Bone marrow (tissue), 2 donors: ENCODE measurements around the gene LYRM9.
A peak's percentile ranks its signal among the peaks of the same experiment; 100 is the strongest.
"Not testable (repeated sequence)": the region's sequence is repeated elsewhere in the genome, so short reads cannot be mapped to it uniquely, and the experiment has no call there.

ENCODE experiments used
- DNase-seq, 2 donors: peaks; one replicate each; lab custom pipeline; 2025; lab: John Stamatoyannopoulos, UW

Gene LYRM9

DNA sequence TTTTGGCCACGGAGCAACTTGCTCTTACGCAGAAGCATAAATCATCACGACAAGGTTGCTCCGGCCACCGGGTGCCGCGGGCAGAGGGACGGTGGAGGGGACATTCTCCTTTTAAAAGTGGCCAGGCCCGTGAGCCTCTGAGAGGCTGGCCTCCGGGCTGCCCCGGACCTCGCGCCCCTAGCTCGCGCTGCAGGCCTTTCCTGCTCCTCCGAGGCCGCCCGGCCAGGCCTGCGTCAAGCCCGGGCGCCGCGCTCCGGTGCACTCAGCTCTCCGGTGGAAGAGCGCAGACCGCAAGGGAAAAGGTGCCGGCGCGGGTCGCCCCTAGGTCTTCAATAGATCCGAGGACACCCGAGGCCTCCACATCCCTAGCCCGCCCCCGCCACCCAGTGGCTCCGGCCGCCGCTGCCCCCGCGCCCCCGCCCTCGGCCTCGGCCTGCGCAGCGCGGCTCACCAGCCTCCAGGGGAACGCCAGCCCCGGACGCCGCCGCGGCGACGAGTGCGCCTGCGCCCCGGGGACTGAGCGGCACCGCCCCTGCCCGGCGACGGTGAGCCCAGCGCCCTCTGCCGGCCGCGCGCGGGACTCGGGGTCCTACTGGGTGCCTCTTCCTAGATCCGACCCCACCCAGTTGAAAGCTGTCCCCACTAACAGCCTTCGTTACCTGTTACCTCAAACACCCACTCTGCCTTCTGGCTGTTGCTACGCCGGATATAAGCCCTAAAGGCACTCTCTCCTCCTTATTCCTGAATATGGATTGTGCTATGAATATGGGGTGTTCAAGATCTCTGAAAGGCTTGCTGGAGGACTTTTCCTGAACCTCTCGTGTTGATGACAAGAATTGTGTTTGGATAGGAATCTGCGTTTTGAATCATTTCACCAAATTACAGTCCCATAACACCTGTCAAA is at the start of gene LYRM9:
Gene LYRM9 (minus strand): TSS at position 500 of the 904 bp plus-strand sequence. CDS start 10,671 bp downstream, outside the sequence.
- DNase-seq = peak; percentile 60 to 79

DNA sequence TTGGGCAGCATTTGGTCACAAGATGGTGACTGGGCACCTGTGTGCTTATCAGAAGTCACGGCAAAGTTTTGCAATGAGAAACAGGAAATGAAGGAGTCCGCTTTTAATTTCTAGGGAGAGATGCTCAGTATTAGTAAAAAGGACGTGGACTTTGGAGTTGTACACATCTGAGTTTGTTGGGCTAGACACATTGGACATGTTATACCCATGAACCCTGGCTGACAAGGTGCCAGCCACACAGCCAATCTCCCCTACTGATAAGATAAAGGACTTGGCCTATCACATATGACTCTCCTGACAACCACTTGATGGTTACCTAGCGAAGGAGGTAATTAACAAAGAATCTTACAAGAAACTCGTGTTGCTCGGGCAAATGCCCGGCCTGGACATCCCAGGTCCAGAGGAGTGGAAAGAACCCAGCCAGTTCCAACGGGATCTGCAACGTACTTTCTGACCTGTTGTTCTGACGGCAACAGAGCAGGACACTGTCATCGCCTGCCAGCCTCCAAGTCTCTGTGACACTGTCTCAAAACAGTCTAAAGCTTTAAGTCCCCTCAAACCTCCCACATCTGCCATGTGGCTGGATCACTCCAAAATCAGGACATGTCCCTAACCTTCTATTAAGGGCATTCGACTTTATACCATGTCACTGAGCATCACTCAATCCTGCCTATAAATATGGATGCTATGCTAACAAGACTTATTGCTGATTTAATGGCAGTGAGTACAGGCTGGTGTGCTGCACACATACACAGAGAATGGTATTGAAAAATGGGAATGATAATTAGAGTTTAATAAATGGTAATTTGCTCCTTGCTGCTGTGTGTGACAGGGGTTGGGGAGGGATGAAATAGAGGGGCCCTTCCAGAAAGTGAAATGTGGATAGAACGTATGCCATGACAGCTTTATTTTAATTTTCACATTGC is 47.6 kb upstream of the LYRM9 start:
- DNase-seq = no peak

DNA sequence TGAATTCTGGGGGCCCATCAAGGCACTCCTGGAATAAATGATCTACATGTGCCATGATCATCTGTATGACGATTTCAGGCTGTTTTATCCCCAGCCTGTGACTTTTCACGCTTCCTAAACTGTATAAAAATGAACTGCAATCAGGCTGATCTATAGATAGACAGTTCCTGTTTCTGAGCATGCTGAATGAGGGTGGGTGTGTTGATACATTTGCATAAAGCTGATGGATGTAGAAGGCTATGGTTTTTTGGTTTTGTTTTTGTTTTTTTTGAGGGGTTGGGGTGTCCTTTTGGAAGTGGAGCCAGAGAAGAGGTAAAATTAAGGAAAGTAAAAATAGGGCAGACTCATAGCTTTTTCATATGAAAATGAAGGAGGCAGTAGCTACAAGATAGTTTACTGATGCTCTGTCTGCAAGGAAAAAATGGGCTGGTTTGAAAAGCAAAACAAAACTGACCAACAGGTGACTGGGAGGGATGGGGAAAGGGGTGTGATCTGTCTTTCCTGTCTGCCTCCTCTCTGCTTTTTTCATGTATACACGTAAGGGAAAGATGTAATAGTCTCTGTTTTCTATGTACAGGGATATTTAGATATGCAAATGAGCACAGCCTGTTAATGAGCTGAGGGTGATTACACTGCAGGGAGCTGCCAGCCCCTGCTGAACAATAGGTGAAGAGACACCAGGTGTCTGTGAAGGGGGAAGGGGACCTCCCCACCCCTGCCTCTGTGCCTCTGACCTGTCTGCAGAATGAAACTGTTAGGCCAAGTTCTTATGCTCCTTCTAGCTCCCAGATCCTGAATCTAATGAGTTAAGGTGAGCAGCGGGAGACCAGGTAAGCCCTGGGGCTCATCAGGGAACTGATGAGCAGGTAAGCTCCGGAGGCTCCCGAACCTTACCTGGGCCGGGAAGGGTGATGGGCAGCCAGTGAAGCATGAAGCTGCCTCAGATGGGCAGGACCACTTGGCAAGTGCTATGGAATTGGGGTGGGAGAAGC is 46.6 kb upstream of the LYRM9 start:
- DNase-seq = no peak

DNA sequence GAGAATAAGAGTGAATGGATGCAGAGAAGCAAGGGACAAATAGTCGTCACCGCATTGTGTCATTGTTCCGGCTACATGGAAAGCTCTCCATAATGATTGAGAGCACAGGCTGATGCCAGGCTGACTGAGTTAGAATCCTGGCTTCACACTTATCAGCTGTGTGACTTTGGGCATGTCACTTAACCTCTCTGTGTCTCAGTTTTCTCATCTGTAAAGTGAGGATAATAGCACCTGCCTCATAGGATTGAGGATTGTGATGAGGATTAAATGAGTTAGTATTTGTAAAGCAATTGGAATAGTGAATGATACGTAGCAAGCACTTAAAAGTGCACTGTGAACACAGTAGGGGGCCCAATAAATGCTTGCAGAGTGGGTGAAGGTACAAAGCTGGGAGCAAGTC is 45.7 kb upstream of the LYRM9 start:
- no peak for DNase-seq

DNA sequence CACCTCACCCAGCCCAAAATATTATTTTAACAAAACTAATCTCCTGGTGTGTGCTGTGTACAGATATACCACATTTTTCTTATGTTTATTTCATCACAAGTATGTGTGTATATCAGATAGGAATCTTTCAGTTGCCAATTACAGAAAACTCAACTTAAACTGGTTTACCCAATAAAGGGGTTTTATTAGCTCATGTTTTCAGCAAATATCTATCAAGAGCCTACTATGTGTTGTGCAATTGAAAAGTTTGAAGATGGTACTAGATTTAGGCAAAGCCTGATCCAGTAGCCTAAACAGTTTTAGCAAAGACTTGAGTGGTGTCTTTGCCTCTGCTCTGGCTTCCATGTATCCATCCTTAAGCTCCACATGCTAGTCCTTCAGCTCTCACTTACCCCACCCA is 45.1 kb upstream of the LYRM9 start:
- no peak for DNase-seq

DNA sequence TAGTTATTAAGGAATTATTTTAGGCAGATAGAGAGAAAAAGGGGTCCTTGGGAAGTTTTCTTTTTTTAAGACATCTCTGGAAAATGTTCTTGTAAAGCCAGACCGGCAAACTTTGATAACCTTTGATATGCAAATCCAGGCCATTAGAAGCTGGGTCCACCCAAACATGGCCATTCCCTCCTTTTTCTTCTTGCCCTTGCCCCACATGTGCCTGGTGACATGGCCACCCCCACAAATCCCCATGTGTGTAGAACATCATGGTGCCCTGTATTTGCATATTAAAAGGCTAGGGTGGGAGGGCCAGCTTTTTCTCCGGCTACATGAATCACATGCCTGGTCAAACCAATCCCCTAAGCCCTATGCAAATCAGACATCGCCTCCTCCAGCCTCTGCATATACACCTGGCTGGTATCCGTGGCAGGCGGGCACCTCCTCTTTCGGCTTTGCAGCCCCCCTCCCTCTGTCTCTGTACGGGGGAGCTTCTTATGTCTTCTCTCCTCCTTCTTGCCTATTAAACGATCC is 43.9 kb upstream of the LYRM9 start:
- DNase-seq = no peak

DNA sequence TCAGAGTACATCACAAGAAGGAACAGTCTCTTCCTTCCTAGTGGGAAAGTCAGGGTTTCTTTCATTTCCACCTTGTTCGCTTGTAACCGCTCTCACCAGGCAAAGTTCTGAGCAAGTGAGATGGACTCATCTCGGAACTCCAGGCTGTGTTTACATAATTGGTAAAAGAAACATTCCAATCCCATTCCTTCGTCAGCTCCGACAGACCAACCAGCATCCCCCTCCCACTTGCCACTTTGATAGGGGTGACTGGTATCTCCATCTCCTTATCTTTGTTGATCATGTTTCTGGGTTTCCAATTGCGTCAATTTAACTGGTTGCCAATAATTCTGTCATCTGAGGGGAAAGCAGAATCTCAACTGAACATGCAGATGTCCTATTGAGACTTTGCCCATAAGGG is 36.8 kb upstream of the LYRM9 start:
- no peak for DNase-seq

DNA sequence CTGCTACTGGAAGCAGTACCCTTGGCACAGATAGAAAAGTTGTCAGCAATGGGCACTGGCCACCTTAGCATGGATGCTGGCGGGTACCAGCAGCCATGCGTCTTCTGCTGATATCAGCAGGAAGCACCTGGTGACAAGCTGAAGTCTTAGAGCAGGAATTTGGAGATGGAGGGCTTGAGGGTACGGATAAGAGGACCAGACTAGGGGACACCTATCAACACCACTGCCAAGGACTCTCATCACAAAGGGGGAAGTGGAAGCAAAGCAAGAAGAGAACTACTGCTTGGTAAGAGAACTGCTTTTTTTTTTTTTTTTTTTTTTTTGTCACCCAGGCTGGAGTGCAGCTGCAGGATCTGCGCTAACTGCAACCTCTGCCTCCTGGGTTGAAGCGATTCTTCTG is 35.4 kb upstream of the LYRM9 start:
- no peak for DNase-seq

DNA sequence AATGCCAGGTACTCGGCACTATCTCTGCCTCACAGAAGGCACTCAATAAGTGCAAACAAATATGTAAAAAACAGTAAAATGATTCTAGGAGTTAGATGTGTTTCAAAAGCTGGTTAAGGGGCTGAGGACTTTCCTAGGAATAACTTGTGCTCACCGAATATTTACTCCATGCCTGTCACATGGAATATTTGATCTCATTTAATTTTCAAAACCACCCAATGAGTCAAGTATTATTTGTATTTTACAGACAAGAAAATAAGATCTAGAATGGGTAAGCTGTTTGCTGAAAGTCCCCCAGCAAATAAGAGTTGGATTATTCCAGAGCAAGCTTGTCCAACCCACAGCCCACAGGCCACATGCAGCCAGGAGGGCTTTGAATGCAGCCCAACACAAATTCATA is 34.6 kb upstream of the LYRM9 start:
- DNase-seq = no peak

DNA sequence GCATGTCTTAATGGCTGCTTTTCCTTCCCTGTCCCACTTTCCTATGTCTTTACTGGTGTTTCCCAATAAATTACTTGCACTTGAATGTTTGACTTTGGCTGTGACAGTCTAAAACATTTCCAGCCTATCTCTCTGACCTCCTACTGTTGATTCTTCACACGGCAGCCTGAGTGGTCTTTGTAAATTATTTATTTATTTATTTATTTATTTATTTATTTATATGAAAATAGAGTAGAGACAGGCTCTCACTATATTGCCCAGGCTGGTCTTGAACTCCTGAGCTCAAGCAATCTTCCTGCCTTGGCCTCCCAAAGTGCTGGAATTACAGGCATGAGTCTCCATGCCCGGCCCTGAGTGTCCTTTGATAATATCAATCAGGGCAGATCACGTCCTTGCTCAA is 28.4 kb upstream of the LYRM9 start:
- DNase-seq = no peak

DNA sequence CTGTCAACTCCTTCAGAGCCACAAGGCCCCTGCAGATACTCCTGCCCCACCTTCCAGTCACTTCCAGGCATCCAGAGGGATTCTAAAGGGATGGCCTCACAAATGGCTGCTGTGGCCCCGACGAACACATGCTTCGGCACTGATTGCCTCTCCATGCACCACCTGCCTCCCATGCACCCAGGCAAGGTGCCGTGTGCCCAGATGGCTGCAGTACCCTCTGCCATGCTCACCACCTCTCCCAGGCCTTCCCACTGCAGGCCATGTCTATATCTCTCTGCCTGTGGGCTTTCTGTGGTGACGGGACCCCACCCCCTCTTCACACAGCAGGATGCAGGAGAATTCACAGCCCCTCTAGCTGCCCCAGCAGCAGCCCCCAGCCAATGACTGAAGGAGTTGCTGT is 27.9 kb upstream of the LYRM9 start:
- DNase-seq = no peak

DNA sequence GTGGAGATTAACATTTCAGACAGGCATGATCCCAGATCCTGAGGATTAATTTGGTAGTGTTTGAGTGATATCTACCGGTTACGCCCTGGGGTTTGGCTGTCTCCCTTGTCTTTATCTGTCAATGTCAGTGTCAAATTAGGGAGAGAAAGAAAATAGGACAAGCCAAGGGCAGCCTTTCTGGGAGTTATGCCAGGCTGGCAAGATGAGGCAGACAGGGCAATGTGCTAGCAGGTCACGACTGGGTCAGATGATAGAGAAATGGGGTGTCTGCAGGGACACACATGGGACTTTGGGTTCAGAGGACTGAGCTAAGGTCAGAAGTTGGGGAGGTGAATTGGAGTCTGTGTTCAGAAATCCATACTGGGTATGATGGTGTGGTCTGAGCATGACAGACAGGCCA is 27.4 kb upstream of the LYRM9 start:
- DNase-seq = no peak

DNA sequence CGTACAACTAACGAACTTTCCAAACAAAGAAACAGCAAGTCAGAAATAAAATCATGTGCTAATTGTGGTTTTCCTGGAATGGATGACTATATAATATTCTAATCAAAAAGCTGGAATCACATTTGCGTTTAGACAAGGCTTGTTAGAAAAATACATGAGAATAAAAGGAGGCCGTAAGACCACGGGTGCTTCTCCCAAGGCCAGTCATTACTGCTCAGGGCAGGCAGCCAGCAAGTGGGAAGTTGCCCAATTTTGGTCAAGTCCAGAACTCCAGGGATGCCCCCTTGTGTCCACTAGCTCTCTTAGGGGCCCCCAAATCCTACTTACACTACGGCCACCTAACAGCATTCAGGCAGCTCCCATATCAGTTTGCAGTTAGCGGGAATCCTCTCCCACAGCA is 25.9 kb upstream of the LYRM9 start:
- no peak for DNase-seq

DNA sequence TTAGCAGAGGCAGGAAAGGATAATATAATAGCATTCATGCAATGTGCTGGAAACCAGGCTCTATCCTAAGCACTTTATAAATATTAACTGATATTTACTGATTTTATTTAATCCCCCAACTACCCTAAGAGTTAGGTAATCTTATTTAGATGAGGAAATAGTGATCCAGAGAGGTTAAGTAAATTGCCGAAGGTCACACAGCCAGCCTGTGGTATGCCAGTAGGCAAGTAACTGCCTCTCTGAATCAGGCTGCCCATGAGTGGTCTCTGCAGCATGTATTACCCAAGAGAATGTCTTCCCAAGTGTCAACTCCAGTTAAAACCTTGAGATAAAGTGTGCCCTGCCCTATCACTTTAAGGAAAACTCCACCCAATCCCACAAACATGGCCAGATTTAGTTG is 25.3 kb upstream of the LYRM9 start:
- DNase-seq = no peak

DNA sequence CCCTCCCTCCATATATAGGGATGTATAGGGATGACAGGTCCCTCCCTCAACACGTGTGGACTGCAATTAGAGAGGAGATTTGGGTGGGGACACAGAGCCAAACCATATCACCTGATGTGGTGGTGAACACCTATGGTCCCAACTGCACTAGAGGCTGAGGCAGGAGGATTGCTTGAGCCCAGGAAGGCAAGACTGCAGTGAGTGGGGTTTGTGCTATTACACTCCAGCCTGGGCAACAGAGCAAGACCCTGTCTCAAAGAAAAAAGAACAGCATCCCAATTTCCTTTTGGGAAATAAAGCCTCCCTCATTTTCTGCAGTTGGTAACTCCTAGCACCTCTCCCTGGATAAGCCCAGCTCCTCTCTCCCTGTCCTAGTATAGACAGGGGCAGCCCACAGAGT is 23.8 kb upstream of the LYRM9 start:
- DNase-seq = no peak

DNA sequence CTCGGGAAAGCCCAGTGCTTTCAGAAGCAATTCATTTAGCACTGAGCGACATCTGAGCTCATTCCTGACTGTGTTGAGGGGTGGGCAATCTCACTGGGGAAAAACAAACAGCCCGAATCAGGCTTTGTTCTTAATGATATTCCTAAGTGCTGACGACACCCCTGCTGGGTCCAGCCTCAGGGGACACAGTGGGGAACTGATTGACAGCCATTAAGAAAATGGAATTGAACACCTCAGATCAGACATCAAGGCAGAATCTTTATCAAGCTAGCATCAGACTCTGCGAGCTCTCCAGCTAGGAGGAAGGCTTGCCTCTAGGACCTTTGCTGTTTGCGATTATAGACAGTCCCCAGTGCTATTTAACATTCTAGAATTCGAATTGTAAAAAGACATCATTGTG is 22.5 kb upstream of the LYRM9 start:
- no peak for DNase-seq

DNA sequence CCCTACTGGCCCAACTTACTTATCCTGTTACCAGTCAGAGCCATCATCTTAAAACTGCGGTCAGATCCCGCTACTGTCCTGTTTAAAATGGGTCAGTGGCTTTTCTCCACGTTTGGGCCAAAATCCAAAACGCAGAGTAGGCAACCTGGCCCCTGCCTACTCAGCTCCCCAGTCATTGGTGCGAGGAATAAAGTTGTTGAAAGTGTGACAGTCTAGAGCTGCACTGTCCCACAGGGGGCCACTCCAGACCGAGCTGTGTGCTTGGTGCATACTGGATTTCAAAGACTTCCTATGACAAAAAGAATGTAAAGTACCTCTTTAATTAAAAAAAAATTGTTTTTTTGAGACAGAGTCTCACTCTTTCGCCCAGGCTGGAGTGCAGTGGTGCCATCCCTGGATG is 21.2 kb upstream of the LYRM9 start:
- no peak for DNase-seq

DNA sequence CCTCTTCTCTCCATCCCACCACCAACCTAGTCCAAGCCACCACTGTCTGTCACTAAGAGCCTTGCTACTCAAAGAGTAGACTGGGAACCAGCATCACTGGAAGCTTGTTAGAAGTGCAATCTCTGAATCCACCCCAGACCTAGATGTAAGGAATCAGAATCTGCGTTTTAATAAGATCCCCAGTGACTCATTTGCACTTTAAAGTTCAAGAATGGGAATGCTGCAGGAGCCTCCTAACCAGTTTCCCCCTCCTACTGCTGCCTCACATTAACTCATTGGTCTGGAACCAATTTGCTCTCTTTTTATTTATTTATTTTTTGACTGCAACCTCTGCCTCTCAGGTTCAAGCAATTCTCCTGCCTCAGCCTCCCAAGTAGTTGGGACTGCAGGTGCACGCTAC is 19.8 kb upstream of the LYRM9 start:
- no peak for DNase-seq

DNA sequence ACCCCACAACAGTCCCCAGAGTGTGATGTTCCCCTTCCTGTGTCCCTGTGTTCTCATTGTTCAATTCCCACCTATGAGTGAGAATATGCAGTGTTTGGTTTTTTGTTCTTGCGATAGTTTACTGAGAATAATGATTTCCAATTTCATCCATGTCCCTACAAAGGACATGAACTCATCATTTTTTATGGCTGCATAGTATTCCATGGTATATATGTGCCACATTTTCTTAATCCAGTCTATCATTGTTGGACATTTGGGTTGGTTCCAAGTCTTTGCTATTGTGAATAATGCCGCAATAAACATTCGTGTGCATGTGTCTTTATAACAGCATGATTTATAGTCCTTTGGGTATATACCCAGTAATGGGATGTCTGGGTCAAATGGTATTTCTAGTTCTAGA is 19.1 kb upstream of the LYRM9 start:
- DNase-seq = not testable (repeated sequence)

DNA sequence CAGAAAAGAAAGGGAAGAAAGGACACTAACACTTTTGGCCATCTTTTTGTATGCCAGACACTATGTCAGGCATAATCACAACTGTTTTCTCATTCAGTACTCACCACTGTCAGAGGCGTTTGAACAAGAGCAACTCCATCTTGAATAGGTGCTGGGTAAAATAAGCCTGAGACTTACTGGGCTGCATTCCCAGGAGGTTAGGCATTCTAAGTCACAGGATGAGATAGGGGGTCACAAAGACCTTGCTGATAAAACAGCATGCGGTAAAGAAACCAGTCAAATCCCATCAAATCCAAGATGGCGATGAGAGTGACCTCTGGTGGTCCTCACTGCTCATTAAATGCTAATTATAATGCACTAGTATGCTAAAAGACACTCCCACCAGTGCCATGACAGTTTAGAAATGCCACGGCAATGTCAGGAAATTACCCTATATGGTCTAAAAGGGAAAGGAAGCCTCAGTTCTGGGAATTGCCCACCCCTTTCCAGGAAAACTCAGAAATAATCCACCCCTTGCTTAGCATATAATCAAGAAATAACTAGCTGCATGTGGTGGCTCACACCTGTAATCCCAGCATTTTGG is 14.9 kb upstream of the LYRM9 start:
- no peak for DNase-seq

DNA sequence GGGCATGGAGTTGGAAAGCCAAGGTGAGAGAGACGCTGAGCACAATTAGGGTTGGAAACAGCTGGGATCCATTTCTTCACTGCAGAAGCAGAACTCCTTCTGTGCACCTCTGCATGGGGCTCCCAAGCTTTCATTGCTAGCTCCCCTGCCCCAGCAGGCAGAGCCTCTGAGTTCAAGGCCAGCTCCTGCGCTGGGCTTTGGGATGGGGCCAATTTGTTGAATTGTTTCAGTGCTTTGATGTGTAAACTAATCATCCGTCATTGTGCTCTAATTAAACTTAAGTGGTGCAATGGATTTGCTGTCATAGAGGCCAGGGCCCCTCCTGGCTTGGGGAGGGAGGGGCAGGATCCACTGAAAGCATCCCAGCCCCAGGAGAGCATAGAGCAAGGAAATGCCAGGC is 13.5 kb upstream of the LYRM9 start:
- DNase-seq = no peak
